HG03439 (cell line): ENCODE results near the gene NIPBL.

Experiments used
- ATAC-seq: cut with Tn5 transposase; IDR thresholded peaks from one replicate; pipeline ENCODE4 v1.9.1; 2021; ENCODE audit warnings: mild to moderate bottlenecking, moderate library complexity; ENCODE audit not compliant: unreplicated experiment

NIPBL gene

GRCh38 chr5:37014321-37014720, 137.8 kb downstream of the NIPBL start:
- no peak for ATAC-seq

- no peak for ATAC-seq
Measured at GRCh38 chr5:37015795-37016666, 139.5 kb downstream of the NIPBL start.

GRCh38 chr5:37028910-37029309, 152.3 kb downstream of the NIPBL start:
- no peak for ATAC-seq

- no peak for ATAC-seq
Measured at GRCh38 chr5:37029436-37029835, 152.9 kb downstream of the NIPBL start.

- ATAC-seq: no peak
Measured at GRCh38 chr5:37034955-37035354, 158.4 kb downstream of the NIPBL start.

- ATAC-seq: no peak
Measured at GRCh38 chr5:37037840-37038239, 161.3 kb downstream of the NIPBL start.

- ATAC-seq: no peak
Measured at GRCh38 chr5:37039824-37040223, 163.3 kb downstream of the NIPBL start.

- ATAC-seq: no peak
Measured at GRCh38 chr5:37043693-37044092, 167.1 kb downstream of the NIPBL start.

- ATAC-seq: no peak
Measured at GRCh38 chr5:37044120-37044519, 167.6 kb downstream of the NIPBL start.

GRCh38 chr5:37045703-37046102, 169.1 kb downstream of the NIPBL start:
- ATAC-seq: no peak

- no peak for ATAC-seq
Measured at GRCh38 chr5:37047947-37048346, 171.4 kb downstream of the NIPBL start.

- no peak for ATAC-seq
Measured at GRCh38 chr5:37054391-37054790, 177.8 kb downstream of the NIPBL start.

- no peak for ATAC-seq
Measured at GRCh38 chr5:37055383-37055990, 178.9 kb downstream of the NIPBL start.

- ATAC-seq: no peak
Measured at GRCh38 chr5:37056762-37057161, 180.2 kb downstream of the NIPBL start.

- no peak for ATAC-seq
Measured at GRCh38 chr5:37060030-37060429, 183.5 kb downstream of the NIPBL start.

GRCh38 chr5:37063739-37064138, 187.2 kb downstream of the NIPBL start:
- no peak for ATAC-seq

- ATAC-seq: no peak
Measured at GRCh38 chr5:37064442-37064841, 187.9 kb downstream of the NIPBL start.

- ATAC-seq: no peak
Measured at GRCh38 chr5:37071487-37071886, 194.9 kb downstream of the NIPBL start.

GRCh38 chr5:37071901-37072581, 195.5 kb downstream of the NIPBL start:
- ATAC-seq: no peak

GRCh38 chr5:37075399-37075950, 198.9 kb downstream of the NIPBL start:
- ATAC-seq: no peak

- ATAC-seq: no peak
Measured at GRCh38 chr5:37077146-37077545, 200.6 kb downstream of the NIPBL start.

- ATAC-seq: no peak
Measured at GRCh38 chr5:37080697-37081096, 204.1 kb downstream of the NIPBL start.
